GM11168 (cell line): ENCODE measurements around the gene SMYD3.

Experiments
- in situ Hi-C: fragments of 300-500 bp; cut with MboI; formaldehyde crosslinking; loops from one replicate; pipeline ENCODE4 v1.12.0; 2022; ENCODE audit warnings: low sequenced_read_pairs; ENCODE audit not compliant: unreplicated experiment

SMYD3 gene

DNA sequence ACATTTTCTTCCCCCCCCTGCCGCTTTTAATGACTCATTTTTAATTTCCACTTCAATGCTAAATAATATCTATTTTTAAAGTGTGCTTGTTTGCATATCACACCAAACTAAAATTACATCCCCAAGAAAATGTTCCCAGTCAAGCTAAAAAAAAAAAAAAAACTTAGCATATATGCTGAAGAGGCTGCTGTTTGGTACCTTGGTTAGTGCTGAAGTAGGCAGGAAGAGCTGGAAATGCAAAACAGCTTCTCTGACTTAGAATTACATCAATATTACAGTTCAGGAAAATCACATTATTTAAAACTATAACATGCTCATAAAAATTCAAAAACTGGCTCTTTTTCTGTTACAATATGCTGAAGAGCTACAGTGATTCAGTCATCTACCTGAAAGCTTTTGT lies 372.3 kb downstream of the SMYD3 start:
- in situ Hi-C loops: no loop called here

- in situ Hi-C loops: no loop called here
Observed at GRCh38 chr1:246131095-246131494, 376.0 kb downstream of the SMYD3 start.

GRCh38 chr1:246128494-246129069 lies 378.5 kb downstream of the SMYD3 start:
- in situ Hi-C loops: no loop called here

GRCh38 chr1:246126580-246126979 lies 380.5 kb downstream of the SMYD3 start:
- in situ Hi-C loops: no loop called here

- in situ Hi-C loops: no loop called here
Observed at GRCh38 chr1:246122071-246122470, 385.0 kb downstream of the SMYD3 start.

- in situ Hi-C loops: no loop called here
Observed at GRCh38 chr1:246121533-246121932, 385.5 kb downstream of the SMYD3 start.

DNA sequence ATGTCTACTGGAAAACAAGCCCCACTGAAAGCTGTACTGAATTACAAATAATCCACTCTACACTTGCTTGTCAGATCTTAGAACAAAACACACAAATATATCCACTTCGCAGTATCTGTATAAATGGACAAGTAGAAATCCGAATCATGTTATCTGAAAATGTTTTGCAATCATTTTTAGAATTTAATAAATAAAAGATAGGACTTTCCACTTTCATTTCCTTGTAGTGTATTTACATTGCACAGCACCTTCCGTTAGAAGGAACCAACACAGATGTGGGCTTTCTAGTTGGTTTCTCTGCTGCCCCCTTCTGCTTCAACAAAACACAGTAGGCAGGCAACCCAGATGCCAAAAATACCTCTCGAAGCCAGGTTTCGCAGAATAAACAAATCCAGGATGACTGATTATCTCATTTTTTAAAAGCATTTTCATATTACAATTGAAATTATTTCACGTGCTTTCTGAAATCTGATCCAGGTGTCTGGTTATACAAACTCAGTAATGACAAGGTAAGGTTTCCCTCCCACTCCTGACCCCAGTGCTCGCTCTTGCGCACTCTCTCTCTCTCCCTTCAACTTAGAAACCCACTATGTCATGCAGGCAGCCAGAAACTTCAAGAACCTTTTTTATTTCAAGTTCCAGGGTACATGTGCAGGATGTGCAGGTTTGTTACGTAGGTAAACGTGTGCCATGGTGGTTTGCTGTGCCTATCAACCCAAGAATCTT lies 389.9 kb downstream of the SMYD3 start:
- in situ Hi-C loops: loop anchor here (10.0 kb wide), 1 partner anchor 102 kb away; no protein-coding TSS in a partner anchor

- in situ Hi-C loops: loop anchor here (10.0 kb wide), 1 partner anchor 100 kb away; no protein-coding TSS in a partner anchor
Observed at GRCh38 chr1:246114369-246114768, 392.7 kb downstream of the SMYD3 start.

GRCh38 chr1:246113555-246114095 lies 393.5 kb downstream of the SMYD3 start:
- in situ Hi-C loops: loop anchor here (10.0 kb wide), 1 partner anchor 99 kb away; no protein-coding TSS in a partner anchor

DNA sequence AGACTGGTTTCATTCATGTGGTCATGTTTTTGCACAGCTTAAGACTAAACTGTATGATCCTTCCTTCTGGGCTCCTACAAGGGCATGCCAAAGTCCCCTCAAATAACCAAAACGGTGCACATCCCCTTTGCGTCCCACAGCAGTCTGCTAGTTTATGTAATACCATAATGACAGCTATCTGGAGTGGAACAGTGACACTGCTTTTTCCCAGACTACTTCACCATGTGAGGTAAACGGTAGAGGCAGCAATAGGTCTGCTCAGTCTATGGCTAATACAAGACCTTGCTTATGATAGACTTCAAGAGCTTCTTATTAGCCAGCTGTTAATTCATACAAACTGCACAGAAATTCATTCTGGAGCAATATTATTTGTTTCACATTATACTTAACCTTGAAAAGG lies 395.5 kb downstream of the SMYD3 start:
- in situ Hi-C loops: loop anchor here (10.0 kb wide), 1 partner anchor 97 kb away; no protein-coding TSS in a partner anchor

DNA sequence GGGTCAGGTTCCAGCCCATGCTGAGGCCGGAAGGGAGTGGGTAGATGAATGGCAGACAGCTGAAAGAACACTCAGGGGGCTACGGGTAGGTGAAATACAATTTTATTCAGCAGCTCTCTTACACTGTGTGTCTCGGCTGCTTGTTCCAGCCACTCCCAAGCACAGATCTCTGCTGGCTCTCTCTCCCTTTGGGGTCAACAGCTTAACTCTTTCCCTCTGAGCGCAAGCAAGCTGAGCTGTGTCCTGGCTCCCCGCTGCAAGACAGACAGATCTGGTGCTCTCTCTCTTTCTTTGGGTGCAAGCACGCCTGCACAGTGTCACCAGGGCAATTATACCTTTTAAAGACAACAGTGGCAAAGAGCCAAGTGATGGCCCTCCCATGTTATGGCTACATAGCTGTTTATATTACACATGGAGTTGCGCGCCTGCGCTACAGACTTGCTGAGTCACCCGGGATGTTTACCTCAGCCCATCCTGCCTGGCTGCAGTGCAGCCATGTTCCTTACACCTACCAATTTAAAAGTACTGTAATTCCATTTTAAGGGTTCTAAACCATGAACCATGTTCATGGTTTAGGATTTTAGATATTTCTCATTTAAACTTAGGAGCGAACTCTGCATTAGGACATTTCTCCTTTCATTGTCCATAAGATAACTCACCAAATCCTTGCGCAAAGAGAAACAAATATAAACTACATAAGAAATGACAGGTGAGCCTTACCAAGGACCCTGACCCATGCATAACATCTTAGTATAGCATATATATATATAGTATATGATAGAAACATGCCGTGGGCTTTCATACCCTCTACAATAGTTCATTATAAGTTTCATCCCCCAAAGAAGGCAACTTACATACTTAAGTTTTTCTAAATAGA lies 396.5 kb downstream of the SMYD3 start:
- in situ Hi-C loops: loop anchor here (10.0 kb wide), 1 partner anchor 96 kb away; no protein-coding TSS in a partner anchor

DNA sequence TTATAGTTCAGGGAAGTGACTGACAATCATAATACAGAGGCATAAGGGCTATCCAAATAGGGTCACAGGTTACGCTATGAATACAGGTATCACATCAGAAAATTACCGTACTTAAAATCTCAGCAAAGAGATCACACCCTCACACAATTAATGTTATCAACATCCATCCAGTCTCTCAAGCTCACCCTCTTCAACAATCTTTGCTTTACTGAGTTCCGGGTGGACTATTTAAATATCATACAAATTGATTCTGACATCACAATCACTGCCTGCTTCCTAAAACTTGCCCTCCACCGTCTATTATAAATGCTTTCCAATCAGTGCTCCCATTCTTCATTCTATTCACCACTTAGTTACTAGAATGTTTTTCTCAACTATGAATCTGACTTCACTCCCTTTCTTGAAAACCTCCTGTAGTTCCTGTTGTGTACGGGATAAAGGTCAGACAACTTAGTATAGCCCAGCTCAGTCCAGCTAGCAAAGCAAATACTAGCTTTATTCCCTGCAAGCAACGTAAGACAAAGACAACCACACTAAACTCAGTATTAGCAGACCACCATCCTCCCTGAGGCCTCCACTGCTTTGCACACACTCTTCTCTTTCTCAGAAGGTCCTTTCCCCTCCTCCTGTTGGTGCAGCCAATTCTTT lies 398.7 kb downstream of the SMYD3 start:
- in situ Hi-C loops: no loop called here

GRCh38 chr1:246107516-246108277 lies 399.4 kb downstream of the SMYD3 start:
- in situ Hi-C loops: no loop called here

GRCh38 chr1:246106342-246106763 lies 400.7 kb downstream of the SMYD3 start:
- in situ Hi-C loops: no loop called here

DNA sequence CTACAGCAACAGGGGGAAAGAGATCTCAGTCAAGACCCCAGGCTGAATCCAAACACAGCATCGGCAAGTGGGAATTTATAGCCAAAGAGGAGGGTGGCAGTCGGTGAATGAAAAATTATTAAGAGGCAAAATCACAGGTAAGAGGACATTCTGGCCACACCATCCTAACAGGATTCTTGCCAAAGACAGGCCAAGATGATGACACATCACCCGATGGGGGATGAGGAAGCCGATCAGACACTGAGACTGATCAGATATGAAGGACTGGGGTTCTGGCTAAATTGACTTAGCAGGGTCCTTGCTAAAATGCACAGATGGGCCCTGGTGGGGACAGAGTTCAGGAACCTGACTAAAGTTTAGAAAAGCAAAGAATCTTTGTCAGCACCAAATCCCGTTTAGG lies 402.2 kb downstream of the SMYD3 start:
- in situ Hi-C loops: no loop called here

DNA sequence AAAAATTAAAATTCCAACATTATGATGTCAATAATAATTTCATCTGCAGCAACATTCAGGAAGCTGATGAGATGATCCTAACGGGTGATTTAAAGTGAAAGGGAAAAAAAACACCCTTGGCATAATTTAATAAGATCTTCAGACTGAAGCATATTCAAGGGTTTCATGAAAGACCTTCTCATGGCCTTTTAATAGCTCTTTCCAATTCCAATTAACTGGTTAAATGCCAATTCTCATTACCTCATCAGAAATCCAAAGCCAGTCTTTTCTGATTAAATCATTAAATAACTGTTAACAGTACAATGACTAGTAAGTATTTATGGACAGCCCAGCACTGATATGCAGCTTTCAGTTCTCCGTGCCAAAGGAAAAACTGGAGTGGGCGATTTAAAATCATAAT lies 407.5 kb downstream of the SMYD3 start:
- in situ Hi-C loops: no loop called here

DNA sequence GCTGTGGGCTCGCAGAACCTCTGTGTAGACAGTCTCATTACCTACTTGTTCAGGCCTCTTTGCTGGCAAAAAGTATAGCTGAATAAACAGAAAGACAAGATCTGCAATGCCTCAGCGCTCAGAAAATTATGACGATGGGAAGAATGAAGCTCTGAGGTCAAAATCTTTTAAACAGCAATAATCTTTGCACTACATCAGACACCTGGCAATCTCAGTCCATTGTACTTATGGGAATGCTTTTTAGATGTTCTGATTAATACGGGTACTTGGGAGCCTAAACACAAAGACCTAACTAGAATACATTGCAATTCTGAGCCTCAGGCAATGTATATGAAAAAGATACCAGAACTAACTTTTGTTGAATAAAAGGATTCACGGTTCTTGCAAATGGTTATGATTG lies 410.7 kb downstream of the SMYD3 start:
- in situ Hi-C loops: no loop called here

DNA sequence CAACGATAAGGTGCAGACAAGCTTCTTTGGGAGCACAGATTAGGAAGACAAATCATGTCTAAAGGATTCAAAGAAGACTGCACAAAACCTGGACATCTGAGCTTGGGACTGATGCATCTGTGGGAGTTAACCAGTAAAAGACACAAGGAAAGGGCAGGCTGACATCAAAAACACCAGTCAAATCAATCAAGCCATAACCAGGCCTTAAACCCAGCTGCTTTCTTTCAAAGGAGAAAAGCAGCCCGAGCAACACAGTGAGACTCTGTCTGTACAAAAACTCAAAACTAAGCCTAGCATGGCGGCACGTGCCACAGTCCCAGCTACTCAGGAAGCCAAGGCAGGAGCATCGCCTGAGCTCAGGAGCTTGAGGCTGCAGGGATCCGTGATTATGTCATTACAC lies 411.6 kb downstream of the SMYD3 start:
- in situ Hi-C loops: no loop called here

- in situ Hi-C loops: no loop called here
Observed at GRCh38 chr1:246093230-246093629, 413.8 kb downstream of the SMYD3 start.
